Brain microvascular endothelial cell (primary cell): Measurements from ENCODE around the gene SLC30A9.

Experiments used
- DNase-seq: peaks from one replicate; pipeline ENCODE4 v3.0.0-alpha.2; 2020
- H3K27ac ChIP-seq: fragments of 250-450 bp; sonication (Bioruptor Pico); 2 replicates; pipeline ENCODE4 v1.5.1; 2020; ENCODE audit warnings: mild to moderate bottlenecking, moderate library complexity
- H3K27me3 ChIP-seq: fragments of 250-450 bp; sonication (Bioruptor Pico); replicated peaks from 2 replicates; pipeline ENCODE4 v1.5.1; 2020; ENCODE audit warnings: mild to moderate bottlenecking
- H3K36me3 ChIP-seq: fragments of 250-450 bp; sonication (Bioruptor Pico); replicated peaks from 2 replicates; pipeline ENCODE4 v1.5.1; 2020; ENCODE audit warnings: mild to moderate bottlenecking
- H3K4me3 ChIP-seq: 2 replicates; pipeline ENCODE4 v1.5.1; 2011; ENCODE audit warnings: low read depth, mild to moderate bottlenecking, control low read depth, low read length, moderate library complexity
- in situ Hi-C: cut with HindIII; loops from 2 replicates; pipeline ENCODE4 v1.10.0; 2017; ENCODE audit warnings: low sequenced_read_pairs, low pct_ligation_motif_present
- TF ChIP-seq, protein P1 (sequence below): IDR thresholded peaks from 2 replicates; pipeline ENCODE4 v1.5.1; 2011; ENCODE audit warnings: low read depth, mild to moderate bottlenecking, moderate library complexity, low read length, control low read depth, inconsistent platforms; ENCODE audit errors: missing control alignments

SLC30A9 gene

DNA sequence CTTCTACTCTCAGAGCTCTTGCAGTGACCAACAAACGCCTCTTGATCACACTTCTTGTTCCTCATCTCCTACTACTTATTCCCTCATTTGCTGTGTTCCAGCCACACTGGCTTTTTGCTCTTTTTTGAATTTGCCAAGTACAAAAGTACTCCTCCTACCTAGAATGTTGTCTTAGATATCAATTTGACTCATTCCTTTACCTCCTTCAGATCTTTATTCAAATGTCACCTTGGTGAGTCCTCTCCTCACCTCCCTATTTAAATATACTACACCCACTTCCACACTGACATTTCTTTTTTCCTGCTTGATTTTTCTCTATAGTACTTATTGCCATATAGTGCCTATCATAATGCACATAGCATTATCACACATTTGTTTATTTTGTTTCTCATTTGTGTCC, 15.0 kb upstream of the SLC30A9 start:
- no peak for DNase-seq
- Histone ChIP-seq H3K4me3 (no peak overlapping the region), H3K27ac (no peak overlapping the region), H3K27me3 (no peaks in the 10 kb centered on the region), H3K36me3 (no peaks in the 10 kb centered on the region)
- TF ChIP-seq, protein P1, sequence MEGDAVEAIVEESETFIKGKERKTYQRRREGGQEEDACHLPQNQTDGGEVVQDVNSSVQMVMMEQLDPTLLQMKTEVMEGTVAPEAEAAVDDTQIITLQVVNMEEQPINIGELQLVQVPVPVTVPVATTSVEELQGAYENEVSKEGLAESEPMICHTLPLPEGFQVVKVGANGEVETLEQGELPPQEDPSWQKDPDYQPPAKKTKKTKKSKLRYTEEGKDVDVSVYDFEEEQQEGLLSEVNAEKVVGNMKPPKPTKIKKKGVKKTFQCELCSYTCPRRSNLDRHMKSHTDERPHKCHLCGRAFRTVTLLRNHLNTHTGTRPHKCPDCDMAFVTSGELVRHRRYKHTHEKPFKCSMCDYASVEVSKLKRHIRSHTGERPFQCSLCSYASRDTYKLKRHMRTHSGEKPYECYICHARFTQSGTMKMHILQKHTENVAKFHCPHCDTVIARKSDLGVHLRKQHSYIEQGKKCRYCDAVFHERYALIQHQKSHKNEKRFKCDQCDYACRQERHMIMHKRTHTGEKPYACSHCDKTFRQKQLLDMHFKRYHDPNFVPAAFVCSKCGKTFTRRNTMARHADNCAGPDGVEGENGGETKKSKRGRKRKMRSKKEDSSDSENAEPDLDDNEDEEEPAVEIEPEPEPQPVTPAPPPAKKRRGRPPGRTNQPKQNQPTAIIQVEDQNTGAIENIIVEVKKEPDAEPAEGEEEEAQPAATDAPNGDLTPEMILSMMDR: no peak
- in situ Hi-C loops: no loop called here

DNA sequence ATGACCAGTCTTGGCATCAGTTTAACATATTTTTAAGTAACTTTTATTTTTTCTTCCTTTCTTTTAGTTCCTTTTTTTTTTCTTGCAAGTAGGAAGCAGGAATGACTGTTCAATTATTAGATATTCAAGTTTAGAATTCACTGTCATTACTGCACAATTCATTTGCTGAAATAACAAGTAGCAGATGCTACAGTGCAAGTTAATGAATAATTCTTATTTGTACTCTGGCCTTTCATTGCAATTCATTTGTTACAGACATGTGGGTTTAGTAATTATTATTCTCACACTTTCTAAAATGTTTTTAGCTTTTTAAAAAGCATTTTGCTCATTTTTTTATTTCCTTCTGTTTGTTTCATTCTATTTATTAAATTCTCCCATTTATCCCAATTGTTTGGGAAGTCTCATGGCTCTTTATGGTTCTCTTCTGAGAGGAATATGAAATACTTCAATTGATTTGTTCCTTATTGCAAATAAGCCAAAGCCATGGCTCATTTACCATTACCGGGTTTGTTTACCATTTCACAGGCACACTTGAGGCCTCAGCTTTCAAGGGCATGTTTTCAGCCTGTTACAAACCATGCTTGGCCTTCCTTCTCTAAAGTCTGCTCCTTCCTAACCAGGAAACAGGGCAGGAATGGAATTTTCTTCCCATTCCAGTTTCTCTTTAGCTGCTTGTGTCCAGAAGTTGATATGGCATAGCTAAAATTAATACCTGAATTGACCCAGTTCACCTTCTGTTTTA, 13.4 kb upstream of the SLC30A9 start:
- Histone ChIP-seq H3K36me3 (no peaks in the 10 kb centered on the region), H3K27ac (no peak overlapping the region), H3K4me3 (no peak overlapping the region), H3K27me3 (no peaks in the 10 kb centered on the region)
- DNase-seq: no peak
- in situ Hi-C loops: no loop called here
- TF ChIP-seq, protein P1: no peak

DNA sequence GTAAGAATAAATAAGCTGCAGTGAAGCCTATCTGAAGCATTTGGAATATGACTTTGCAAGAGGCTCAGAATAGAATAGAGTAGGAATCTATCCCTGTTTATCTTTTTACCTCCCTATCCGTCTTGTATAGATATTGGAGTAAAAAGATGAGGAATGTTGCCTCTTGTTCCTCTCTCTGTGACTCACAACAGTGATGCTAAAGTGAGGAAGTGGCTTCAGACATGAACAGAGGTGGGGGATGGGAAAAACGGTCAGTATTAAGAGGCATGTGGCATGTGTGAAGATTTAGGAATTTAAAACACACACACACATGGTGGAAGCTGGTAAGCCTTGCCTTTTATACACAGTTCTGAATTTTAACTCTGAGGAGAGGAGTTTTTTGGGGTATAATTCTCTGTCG, 12.6 kb upstream of the SLC30A9 start:
- peak; percentile 30 for DNase-seq
- no peak overlapping the region for H3K4me3 ChIP-seq
- TF ChIP-seq, protein P1: no peak
- no peak overlapping the region for H3K27ac ChIP-seq
- no peaks in the 10 kb centered on the region for H3K27me3 ChIP-seq
- no peaks in the 10 kb centered on the region for H3K36me3 ChIP-seq
- in situ Hi-C loops: no loop called here

DNA sequence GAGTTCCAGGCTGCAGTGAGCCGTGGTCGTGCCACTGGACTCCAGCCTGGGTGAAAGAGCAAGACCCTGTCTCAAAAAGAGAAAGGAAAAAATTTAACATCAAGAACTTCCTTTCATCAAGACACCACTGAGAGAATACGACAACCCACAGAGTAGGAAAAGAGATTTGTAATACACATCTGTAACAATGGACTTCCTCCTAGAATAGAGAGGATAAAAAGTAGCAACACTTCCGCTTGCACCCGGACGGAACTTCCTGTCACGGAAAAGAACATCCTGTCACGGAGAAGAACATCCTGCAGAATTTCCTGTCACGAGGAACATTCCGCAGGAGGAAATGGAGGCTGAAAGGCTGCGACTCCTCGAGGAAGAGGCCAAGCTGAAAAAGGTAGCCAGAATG, 8.9 kb upstream of the SLC30A9 start, which contains the start of gene DCAF4L1:
Gene DCAF4L1 (plus strand): TSS at position 301 of the 400 bp plus-strand sequence. CDS start 37 bp downstream, at position 338.
- Histone ChIP-seq H3K27me3 (no peaks in the 10 kb centered on the region), H3K4me3 (no peak within 1 kb of the TSS), H3K36me3 (no peaks in the 10 kb centered on the region), H3K27ac (no peak within 1 kb of the TSS)
- DNase-seq: no peak
- TF ChIP-seq, protein P1: no peak
- in situ Hi-C loops: no loop called here

DNA sequence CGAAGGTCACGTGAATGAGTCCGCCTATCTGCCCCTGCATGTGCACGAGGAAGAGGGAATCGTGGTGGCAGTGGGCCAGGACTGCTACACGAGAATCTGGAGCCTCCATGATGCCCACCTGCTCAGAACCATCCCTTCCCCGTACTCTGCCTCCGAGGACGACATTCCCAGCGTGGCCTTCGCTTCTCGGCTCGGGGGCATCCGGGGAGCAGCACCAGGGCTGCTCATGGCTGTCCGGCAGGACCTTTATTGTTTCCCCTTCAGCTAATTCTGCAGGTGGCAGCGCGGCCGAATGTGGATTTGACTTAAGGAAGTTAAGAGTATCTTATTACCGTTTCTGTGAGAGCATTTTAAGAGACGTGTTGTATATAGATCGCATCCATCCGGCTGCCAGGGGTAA, 7.6 kb upstream of the SLC30A9 start:
- Histone ChIP-seq H3K36me3 (no peaks in the 10 kb centered on the region), H3K4me3 (no peak overlapping the region), H3K27me3 (no peaks in the 10 kb centered on the region), H3K27ac (no peak overlapping the region)
- in situ Hi-C loops: no loop called here
- TF ChIP-seq, protein P1: no peak
- DNase-seq: no peak

DNA sequence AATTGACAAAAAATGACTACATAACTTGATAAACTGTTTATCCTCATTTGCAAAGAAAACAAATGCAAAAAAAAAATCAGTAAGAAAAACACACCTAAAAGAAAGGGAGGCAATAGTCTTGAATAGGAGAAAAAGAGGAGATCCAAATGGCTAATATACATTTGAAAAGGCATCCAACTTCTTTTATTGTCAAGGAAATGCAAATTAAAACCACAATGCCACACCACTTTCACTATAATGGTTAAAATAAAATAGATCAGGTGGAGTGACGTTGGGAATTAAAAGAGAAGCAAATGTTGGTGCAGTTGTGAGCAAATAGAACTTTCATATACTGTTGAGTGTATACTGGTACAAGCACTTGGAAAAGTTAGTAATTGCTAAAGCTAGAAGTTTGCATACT, 5.2 kb upstream of the SLC30A9 start:
- TF ChIP-seq, protein P1: no peak
- no peak for DNase-seq
- in situ Hi-C loops: no loop called here
- H3K27ac ChIP-seq: no peak overlapping the region
- no peak overlapping the region for H3K4me3 ChIP-seq
- no peaks in the 10 kb centered on the region for H3K36me3 ChIP-seq
- no peaks in the 10 kb centered on the region for H3K27me3 ChIP-seq
